NCI-H2227 treated with DMSO at 0.1 percent for 48 hours (cell line): Measurements from ENCODE around the gene SNAI1.
"Not testable (repeated sequence)": the region's sequence is repeated elsewhere in the genome, so short reads cannot be mapped to it uniquely, and the experiment has no call there.

ENCODE experiments used
- DNase-seq: peaks from one replicate; lab custom pipeline; 2025; lab: John Stamatoyannopoulos, UW

Gene SNAI1

DNA sequence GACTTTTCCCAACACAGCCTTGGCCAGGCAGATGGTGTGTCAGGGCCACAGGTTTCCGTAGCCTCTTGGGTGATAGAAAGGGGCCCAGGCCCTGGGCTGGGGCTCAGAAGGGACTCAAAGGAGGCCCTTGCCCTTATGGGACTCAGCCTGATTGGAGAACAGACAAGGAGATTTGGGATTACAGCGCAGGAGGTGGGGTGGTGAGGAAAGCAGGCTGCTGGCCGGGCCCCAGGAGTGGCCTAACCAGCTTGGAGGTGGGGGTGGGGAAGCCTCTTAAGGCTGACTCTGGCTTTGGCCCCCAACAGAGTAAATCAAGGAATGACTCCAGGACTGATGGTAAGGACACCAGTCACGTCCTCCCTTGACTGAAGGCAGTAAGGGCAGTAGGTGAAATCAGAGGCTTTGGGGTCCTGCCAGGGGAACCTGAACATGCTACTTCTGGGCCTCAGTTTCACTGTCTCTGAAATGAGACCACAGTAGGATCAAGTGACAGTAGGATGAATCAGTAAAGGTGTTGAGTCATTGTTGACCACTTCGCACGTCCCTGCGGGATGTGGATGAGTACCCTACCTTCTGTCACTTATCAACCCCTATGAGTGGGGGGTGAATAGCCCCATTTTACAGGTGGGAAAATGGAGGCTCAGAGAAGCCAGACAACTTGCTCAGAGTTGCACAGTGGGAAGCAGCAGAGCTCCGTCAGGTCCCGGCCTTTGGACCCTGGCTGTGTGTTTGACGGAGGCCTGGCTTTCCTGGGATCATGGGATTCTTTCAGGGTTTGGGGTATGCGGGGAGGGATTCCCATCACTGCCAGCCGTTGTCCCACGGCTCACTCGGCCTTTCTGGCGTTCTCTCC, 4.5 kb downstream of the SNAI1 start:
- DNase-seq = no peak

DNA sequence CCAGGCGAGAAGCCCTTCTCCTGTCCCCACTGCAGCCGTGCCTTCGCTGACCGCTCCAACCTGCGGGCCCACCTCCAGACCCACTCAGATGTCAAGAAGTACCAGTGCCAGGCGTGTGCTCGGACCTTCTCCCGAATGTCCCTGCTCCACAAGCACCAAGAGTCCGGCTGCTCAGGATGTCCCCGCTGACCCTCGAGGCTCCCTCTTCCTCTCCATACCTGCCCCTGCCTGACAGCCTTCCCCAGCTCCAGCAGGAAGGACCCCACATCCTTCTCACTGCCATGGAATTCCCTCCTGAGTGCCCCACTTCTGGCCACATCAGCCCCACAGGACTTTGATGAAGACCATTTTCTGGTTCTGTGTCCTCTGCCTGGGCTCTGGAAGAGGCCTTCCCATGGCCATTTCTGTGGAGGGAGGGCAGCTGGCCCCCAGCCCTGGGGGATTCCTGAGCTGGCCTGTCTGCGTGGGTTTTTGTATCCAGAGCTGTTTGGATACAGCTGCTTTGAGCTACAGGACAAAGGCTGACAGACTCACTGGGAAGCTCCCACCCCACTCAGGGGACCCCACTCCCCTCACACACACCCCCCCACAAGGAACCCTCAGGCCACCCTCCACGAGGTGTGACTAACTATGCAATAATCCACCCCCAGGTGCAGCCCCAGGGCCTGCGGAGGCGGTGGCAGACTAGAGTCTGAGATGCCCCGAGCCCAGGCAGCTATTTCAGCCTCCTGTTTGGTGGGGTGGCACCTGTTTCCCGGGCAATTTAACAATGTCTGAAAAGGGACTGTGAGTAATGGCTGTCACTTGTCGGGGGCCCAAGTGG, 5.3 kb downstream of the SNAI1 start:
- no peak for DNase-seq

DNA sequence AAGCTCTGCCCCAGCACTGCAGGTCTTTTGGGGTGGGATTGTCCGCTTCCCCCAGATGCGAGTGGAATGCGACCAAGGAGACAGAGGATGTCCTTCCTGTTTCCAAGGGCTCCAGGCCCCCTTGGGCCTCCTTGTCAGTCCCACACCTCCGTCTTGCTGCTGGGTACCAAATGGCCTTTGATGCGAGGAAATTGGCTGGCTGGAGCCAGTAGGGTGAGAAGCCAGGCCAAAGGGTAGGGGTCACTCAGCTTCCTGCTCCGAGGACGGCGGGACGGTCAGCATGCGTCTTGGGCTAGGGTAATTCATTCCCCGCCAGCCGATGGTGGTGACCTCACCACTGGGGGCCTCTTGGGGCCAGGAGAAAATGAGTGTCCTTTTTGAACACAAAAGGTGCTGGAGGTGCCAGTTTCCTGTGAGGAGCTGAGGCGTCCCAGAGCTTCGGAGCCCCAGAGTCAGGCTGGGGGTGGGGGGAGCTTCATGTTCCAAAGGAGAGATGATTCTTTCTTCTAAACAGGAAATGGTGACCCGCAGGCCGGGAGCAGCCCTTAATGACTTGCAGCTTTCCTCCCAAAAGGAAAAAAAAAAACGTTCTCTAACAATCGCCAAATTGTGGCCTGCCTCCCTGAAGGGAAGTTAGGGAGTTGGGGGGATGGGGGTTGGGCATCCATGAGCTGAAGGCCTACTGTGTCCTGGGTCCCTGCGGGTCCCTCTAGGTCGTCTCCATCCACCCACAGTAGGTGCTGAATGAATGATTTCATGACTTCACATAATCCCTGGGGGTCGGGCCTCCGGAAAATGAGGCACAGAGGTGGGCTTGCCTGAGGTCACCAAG, 6.7 kb downstream of the SNAI1 start:
- DNase-seq = no peak

DNA sequence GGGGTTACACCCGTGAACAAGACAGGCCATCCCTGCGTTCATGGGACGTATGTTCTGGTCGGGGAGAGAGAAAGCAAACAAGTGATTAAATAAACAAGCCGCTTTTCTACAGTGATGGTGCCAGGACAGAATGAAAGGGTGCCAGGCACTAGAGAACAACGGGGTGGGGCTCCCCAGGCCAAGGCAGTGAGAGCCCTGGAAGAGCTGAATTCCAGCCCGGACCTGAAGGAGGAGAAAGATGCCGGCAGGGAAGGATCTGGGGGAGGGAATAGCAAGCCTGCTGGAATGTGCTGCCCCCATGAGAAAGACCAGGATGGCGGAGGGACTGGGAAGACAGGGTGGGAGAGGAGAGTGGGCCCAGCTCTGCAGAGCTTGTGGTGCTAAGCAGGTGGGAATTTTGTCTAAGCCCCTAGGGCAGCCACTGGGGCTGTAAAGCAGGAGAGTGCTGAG, 7.5 kb downstream of the SNAI1 start:
- DNase-seq = no peak

DNA sequence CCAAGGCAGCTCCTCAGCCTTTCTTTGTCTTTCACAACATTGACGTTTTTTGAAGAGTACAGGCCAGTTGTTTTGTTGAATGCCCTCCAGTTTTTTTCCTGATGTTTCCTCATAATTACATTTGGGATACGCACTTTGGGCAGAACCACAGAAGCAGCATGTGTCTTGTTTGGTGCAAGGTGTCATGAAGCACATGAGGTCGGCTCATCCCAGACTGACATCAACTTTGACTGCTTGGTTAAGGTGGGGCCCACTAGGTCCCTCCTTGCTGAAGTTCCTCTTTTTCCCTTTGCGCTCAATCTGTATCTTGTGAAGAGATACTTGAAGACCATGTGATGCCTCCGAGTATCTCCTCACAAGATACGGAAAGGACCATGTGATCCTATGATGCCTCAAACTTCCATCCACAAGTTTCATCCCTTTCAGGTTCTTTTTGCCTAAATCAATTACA, 10.5 kb downstream of the SNAI1 start:
- no peak for DNase-seq

DNA sequence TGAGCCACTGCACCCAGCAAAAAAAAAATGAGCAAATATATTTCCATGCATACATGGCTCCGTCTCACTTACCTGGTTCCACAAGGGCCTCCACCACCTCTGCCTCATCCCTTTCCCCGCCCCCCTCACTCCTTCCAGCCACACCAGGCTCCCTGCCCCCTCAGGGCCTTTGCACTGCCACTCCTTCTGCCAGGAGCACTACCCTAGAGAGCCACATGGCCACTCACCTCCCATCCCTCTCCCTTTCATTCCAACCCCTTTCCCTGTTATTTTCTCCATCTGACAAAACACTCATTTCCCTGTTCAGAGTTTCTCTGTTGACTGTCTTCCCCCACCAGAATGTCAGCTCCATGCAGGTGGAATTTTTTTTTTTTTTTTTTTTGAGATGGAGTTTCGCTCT, 12.8 kb downstream of the SNAI1 start:
- no peak for DNase-seq

DNA sequence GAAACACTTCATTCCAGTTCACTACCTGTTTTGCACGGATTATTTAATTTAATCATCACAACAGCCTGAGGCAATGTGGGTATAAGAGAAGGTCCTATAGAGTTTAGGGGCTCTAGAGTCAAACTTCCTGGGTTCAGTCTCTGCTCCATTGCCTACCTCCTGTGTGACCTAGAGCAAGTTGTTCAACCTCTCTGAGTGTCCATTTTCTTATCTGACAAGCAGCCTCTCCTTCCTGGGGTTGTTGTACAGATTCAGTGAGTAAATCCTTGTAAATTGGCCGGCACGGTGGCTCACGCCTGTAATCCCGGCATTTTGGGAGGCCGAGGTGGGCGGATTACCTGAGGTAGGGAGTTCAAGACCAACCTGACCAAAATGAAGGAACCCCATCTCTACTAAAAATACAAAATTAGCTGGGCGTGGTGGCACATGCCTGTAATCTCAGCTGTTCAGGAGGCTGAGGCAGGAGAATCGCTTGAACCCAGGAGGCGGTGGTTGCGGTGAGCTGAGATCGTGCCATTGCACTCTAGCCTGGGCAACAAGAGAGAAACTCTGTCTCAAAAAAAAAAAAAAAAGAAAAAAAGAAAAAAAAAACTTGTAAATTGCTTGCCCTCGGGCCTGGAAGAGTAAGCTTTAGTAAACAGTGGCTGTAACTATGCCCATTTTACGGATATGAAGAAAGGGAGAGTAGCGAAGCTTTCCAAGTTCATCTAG, 15.9 kb downstream of the SNAI1 start:
- not testable (repeated sequence) for DNase-seq

DNA sequence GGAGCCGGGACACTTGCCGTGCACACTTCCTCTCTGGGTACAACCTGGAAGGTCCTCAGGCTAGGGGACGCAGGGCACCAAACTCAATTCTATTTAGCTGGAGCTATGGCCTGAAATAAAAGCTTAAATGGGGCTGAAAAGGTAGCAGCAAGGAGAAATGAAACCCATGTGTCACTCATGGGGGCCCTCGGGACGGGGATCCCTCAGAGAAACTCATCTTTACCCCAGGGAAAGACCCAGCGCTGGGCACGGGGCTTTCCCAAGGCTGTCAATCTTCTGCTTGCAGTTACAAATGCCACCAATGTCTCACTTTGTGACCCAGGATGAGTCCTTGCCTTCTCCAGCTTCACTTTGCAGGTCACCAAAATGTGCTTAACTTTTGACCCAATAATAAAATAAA, 16.5 kb downstream of the SNAI1 start:
- no peak for DNase-seq

DNA sequence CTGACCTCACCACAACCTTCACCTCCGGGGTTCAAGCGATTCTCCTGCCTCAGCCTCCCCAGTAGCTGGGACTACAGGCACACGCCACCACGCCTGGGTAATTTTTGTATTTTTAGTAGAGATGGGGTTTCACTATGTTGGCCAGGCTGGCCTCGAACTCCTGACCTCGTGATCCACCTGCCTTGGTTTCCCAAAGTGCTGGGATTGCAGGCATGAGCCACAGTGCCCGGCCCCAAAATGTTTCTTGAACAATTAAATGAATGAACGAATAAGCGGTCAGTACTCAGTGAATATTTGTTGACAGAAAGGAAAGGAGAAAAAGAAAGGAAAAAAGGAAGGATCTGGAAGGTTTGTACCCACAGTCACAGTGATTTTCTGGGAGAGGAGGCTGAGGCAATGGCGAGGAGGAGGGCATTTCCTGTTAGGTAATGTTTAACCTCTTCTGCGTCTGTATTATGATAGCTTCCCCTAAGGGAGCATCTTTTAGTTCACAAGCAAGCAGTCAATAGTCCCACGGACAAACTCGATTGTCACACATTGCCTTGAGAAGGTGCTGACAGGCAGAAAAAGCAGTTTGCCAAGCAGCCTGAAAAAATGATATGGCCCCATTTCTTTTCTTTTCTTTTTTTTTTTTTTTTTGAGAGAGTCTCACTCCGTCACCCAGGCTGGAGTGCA, 17.9 kb downstream of the SNAI1 start:
- DNase-seq = not testable (repeated sequence)

DNA sequence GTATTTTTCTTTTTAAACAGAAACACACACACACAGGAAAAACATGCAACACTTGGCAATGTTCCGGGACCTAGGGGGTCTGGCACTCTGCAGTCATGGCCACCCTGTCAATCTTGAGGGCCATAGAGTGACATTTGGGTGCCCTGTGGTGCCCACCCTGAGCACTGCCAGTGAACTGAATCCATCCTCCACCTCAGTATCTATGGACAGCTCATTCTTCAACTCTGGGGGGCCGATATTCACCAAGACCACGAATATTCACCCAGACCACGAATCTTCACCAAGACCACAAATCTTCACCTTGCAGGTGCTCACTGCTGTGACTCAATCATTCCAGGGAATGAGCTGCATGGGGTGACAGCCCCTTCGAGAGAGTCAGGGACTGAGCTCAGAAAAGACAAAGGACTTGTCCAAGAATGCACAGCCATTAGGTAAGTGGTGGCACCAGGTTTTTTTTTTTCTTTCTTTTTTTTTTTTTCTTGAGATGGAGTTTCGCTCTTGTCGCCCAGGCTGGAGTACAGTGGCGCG, 19.1 kb downstream of the SNAI1 start:
- DNase-seq = no peak

DNA sequence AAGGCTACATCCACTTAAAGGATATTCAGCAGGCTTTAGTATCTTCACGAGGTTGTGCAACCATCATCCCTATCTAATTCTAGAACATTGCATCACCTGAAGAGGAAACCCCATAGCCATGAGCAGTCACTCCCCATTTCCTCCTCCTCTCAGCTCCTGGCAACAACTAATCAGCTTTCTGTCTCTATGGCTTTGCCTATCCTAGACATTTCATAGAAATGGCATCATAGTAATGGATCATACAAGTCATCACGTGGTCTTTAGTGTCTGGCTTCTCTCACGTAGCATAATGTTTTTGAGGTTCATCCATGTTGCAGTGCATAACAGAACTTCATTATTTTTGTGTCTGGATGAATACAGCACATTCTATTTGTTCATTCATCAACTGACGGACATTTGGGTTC, 20.5 kb downstream of the SNAI1 start:
- DNase-seq = no peak

DNA sequence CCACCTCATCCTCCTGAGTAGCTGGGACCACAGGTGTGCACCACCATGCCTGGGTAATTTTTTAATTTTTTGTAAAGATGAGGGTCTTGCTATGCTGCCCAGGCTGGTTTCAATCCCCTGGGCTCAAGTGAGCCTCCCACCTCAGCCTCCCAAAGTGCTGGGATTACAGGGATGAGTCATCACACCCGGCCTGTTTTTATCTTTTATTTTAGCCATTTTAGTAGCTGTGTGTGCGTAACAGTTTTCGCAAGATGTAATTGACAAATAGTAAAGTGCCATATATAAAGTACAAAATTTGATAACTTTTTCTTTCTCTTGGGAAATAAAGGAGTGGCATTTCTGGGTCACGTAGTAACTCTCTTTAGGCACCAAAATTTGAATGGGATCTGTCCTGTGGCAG, 21.4 kb downstream of the SNAI1 start:
- no peak for DNase-seq

DNA sequence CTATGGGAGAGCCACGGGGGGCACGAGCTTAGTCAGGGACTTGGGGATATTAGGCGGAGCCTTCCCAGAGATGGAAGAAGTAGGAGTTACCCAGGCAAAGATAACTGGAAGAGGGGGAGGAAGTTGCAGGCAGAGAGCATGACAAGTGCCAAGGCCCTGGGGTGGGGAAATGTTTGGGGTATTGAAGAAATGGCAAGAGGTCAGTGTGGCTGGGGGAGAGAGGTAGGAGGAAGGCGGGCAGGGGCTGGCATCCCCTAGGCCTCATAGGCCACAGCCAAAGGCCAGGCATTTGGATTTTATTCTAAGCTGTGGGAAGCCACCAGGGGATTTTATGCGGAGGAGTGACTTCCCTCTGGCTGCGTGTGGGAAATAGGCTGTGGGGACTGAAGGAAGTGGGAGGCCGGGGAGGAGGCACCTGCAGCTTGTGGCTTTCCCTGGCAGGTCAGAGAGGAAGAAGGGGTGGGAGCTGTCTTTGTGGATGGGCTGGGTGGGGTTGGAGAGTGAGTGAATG, 22.7 kb downstream of the SNAI1 start:
- DNase-seq = no peak

DNA sequence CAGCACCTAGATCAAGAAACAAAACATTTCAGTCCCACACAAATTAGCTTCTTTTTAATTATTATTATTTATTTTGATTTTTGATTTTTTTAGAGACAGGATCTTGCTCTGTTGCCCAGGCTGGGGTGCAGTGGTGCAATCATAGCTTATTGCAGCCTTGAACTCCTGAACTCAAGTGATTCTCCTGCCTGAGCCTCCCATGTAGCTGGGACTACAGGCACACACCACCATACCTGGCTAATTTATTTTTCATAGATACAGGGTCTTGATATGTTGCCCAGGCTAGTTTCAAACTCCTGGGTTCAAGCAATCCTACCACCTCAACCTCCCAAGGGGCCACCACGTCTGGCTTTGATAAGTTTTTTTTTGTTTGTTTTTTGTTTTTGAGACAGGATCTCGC, 24.6 kb downstream of the SNAI1 start:
- no peak for DNase-seq

DNA sequence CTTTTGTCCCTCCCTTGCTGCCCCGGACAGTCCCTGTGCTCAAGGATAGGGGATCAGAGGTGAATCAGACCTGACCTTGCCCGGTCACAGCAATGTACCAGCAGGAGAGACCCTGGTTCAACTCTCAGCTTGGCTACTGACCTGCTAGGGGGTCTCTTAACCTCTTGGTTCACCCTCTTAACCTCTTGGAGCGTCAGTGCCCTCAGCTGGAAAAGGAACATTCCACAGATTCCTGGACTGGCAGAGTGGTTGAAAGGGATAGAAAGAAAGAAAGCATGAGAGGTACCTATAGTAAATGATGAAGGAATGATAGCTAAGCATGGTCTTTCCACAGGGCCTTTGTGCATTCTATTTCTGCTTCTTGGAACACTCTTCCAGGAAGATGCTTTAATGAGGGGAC, 25.2 kb downstream of the SNAI1 start:
- no peak for DNase-seq

DNA sequence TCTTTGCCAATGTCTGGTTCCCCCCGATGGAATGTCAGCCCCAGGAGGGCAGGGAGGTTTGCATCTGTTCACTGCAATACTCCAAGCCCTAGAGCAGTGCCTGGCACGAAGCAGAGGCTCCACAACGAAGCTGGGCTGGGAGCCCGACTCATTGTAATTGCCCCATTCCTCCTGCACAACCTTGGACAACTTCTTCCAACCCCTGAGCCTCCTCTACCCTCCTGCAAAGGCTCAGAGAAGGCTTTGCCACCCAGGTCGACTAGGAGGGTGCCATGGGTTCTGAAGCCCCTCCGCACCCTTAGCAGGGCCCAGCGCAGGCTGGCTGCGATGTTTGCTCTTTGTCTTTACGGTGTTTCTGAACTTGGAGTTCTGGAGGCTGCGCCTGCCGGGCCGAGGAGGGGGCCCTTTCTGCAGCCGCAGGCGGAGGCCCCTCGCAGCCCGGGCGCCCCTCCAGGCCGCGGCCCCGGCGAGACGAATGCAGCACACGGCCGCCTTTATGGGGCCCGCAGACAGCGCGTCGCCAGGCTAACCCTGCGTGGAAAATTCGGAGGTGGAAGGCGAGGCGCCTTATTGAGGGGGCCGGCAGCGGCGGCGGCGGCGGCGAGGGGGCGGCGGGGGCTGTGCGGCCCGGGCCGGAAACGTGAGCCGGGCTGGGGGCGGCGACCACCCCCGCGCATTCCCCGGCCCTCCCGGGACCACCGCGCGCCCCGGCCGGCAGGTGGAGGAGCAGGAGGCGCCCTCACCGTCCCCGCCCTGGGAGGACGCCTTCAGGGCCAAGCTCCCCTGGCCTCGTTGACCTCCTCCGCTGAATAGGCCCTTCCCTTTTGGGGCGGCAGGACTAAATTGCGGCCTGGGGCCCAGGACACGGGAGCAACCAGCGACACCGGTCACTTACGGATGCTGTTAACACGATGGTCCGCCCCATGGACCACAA, 27.0 kb downstream of the SNAI1 start:
- no peak for DNase-seq

DNA sequence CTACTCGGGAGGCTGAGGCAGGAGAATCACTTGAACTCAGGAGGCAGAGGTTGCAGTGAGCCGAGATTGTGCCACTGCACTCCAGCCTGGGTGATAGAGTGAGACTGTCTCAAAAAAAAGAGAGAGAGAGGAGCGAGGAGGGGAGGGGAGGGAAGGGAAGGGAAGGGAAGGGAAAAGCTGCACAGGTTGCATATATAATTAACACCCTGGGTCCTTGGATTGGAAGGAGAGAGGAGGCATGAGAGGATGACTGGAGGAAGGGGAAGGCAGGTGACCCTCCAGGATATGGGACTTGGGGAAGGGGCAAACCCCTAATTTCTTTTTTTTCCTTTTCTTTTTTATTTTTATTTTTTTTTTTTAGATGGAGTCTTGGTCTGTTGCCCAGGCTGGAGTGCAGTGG, 28.8 kb downstream of the SNAI1 start:
- not testable (repeated sequence) for DNase-seq

DNA sequence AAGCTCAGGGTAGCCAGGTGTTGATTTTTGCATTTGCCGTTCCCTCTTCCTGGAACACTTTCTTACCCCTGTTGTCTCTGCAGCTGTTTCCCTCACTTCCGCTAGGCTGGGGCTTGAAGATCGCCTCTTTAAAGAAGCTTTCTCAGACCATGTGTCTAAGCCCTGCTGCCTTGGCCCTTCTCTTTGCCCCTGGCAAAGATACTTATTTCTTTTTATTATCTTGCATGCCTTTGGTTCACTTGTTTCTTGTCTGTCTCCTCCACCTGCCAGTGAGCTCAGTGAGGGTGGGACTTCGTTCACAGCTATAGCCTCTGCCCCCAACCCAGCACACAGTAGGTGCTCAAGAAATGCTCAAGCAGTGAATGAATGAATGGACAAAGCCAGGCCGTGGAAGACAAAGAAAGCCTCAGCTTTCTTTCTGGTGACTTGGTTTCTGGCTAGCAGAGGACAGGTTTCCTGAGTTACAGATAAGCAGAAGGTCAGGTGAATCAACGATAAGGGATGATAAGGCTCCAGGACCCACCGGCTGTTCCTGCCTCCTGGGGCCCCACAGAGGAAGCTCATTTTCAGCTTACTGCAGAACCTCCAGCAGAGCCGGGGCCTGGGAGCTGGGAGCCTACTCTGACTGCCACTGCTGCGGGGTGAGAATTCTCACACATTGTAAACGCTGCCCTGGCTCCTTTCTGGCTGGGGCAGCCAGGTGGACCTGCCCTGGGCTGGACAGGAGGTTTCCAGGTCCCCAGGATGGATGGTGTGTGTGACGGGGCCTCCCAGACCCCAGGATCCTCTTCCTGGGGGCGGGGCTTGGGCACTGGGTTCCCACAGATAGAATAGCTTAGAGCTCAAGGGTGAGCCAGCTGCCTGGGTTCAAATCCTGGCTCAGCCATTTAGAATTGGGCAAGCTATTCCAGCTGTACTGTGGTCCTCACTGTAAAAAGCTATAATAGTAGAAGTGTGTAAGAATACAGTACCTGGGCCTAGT, 29.8 kb downstream of the SNAI1 start:
- DNase-seq = no peak
